GM12801 (cell line): Measurements from ENCODE around the gene SNCG.

ENCODE experiments used
- CTCF ChIP-seq: IDR thresholded peaks from one replicate; pipeline ENCODE4 v1.5.1; 2011; ENCODE audit warnings: control low read depth; ENCODE audit not compliant: insufficient read length; ENCODE audit errors: extremely low read depth

Gene SNCG

GRCh38 chr10:86951184-86951761 lies 7.1 kb upstream of the SNCG start:
- TF ChIP-seq CTCF, result no peak

GRCh38 chr10:86952106-86952505 lies 6.3 kb upstream of the SNCG start:
- TF ChIP-seq CTCF, result no peak

GRCh38 chr10:86953747-86954680 lies 4.4 kb upstream of the SNCG start:
- TF ChIP-seq CTCF, result no peak

- TF ChIP-seq CTCF, result no peak
Observed at GRCh38 chr10:86954681-86955500, 3.5 kb upstream of the SNCG start.

GRCh38 chr10:86955501-86956194 lies 2.8 kb upstream of the SNCG start:
- TF ChIP-seq CTCF, result no peak

GRCh38 chr10:86956195-86956847 lies 2.1 kb upstream of the SNCG start:
- TF ChIP-seq CTCF, result no peak
